ENCODE data around the gene SARDH. TPM values are rescaled to one million over a fixed set of nuclear protein-coding genes. Genes with fewer than 3 reads are reported as not detected.

Gene SARDH
- total and polyA plus RNA-seq, 2 donors (not counting 3 experiments of a cell fraction or from before 2014, with no cell fraction given) = 0.19 to 0.44 TPM

DNA sequence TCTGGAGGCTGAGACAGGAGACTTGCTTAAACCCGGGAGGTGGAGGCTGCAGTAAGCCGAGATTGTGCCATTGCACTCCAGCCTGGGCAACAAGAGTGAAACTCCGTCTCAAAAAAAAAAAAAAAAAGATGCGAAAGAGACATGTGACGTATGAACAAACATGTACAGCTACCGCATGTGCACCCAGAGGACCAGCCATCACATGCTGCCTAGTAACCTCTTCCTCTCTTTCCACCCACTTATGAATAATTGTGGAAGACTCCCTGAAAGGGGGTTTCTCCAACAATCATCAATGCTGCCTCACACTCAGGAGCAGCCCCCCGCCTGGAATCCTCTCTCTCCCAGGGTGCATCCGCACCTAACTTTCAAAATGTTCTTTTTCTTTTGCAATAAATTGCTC lies 2.2 kb downstream of the SARDH start:
- ChIA-PET POLR2A (no interaction called here), CTCF (no interaction called here)
- Histone ChIP-seq H3K4me1 (ENCODE audit: control insufficient read depth, extremely low read depth, insufficient read depth, low read length) (peaks cover 2% of the 10 kb centered on the region), H3K4me3 (replicated peaks in 1 of 3; ENCODE audit: insufficient read depth in 1 of 3, low read depth in 1 of 3, low read length in 3 of 3) (no peak overlapping the region), H3K27ac (ENCODE audit: insufficient read depth, low read depth, low read length) (no peak overlapping the region), H2AFZ (ENCODE audit: low read depth, low read length) (no peak overlapping the region), H3K4me2 (ENCODE audit: insufficient read depth, low read length) (no peak overlapping the region), H3K27me3 (ENCODE audit: control insufficient read depth in 2 of 2, insufficient read depth in 2 of 2, low read length in 2 of 2) (no peaks in the 10 kb centered on the region), H3K36me3 (ENCODE audit: control insufficient read depth in 2 of 2, extremely low read depth in 1 of 2, insufficient read depth in 2 of 2, low read length in 2 of 2) (no peaks in the 10 kb centered on the region), H3K79me2 (ENCODE audit: control insufficient read depth, insufficient read depth, low read length) (no peaks in the 10 kb centered on the region), H4K20me1 (replicated peaks; ENCODE audit: control insufficient read depth, extremely low read depth, insufficient read depth, low read length) (no peaks in the 10 kb centered on the region), H3K9me1 (replicated peaks; ENCODE audit: control insufficient read depth, extremely low read depth, insufficient read depth, low read length) (no peaks in the 10 kb centered on the region), H3K9me3 (replicated peaks; ENCODE audit: control insufficient read depth, insufficient read depth, low read length) (no peaks in the 10 kb centered on the region), H3K9ac (replicated peaks; ENCODE audit: extremely low read depth, insufficient read depth, low read length) (no peak overlapping the region)
- intact Hi-C loops (cut with micrococcal nuclease) (no loop called here), dilution Hi-C loops (cut with MboI; ENCODE audit: extremely low pct_ligation_motif_present, low sequenced_read_pairs) (no loop called here)
- no peak for FAIRE-seq
- TF ChIP-seq POLR2A (IDR thresholded peaks at IDR 0.05; ENCODE audit: low read depth, low read length) (no peak), JUN (IDR thresholded peaks at IDR 0.05; ENCODE audit: borderline replicate concordance, insufficient read depth, insufficient read length, low read depth) (no peak)
- TF ChIP-seq, protein P1, sequence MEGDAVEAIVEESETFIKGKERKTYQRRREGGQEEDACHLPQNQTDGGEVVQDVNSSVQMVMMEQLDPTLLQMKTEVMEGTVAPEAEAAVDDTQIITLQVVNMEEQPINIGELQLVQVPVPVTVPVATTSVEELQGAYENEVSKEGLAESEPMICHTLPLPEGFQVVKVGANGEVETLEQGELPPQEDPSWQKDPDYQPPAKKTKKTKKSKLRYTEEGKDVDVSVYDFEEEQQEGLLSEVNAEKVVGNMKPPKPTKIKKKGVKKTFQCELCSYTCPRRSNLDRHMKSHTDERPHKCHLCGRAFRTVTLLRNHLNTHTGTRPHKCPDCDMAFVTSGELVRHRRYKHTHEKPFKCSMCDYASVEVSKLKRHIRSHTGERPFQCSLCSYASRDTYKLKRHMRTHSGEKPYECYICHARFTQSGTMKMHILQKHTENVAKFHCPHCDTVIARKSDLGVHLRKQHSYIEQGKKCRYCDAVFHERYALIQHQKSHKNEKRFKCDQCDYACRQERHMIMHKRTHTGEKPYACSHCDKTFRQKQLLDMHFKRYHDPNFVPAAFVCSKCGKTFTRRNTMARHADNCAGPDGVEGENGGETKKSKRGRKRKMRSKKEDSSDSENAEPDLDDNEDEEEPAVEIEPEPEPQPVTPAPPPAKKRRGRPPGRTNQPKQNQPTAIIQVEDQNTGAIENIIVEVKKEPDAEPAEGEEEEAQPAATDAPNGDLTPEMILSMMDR (IDR thresholded peaks at IDR 0.05; ENCODE audit: extremely low read depth in 1 of 2, insufficient read depth in 1 of 2, low read depth in 1 of 2, low read length in 2 of 2) = no peak
- DNase-seq (ENCODE audit: low read depth, low spot score) = no peak
- BruUV-seq (replicated peaks) = no TSS peak

DNA sequence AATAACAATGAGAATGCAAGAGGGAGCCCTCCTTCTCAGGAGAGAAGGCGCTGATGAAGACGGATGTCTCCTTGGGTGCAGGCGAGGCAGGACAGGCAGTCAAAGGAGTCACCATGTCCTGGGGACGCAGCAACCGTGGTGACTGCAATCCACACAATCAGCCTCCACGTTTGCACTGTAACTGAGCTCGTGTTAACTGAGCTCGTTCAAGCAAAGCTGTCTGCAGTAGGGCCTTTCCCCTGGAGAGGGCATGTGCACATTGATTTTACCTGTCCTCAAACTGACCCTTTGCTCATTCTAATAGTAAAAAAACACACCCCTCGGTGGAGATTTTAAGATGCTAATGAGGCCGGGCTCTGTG lies 2.8 kb downstream of the SARDH start:
- H3K36me3 ChIP-seq (ENCODE audit: control insufficient read depth in 2 of 2, extremely low read depth in 1 of 2, insufficient read depth in 2 of 2, low read length in 2 of 2) = no peaks in the 10 kb centered on the region
- H4K20me1 ChIP-seq (replicated peaks; ENCODE audit: control insufficient read depth, extremely low read depth, insufficient read depth, low read length) = no peaks in the 10 kb centered on the region
- H3K27ac ChIP-seq (ENCODE audit: insufficient read depth, low read depth, low read length) = no peak overlapping the region
- no peak overlapping the region for H2AFZ ChIP-seq (ENCODE audit: low read depth, low read length)
- no peaks in the 10 kb centered on the region for H3K9me1 ChIP-seq (replicated peaks; ENCODE audit: control insufficient read depth, extremely low read depth, insufficient read depth, low read length)
- ChIA-PET POLR2A (interaction anchor here (0.6 kb wide), 1 partner anchor 325 kb away, joined by 3 read pairs; no protein-coding TSS in a partner anchor), CTCF (no interaction called here)
- no peaks in the 10 kb centered on the region for H3K27me3 ChIP-seq (ENCODE audit: control insufficient read depth in 2 of 2, insufficient read depth in 2 of 2, low read length in 2 of 2)
- FAIRE-seq (no peak), DNase-seq (ENCODE audit: low read depth, low spot score) (no peak)
- no peaks in the 10 kb centered on the region for H3K9me3 ChIP-seq (replicated peaks; ENCODE audit: control insufficient read depth, insufficient read depth, low read length)
- no peaks in the 10 kb centered on the region for H3K79me2 ChIP-seq (ENCODE audit: control insufficient read depth, insufficient read depth, low read length)
- intact Hi-C loops (cut with micrococcal nuclease) (no loop called here), dilution Hi-C loops (cut with MboI; ENCODE audit: extremely low pct_ligation_motif_present, low sequenced_read_pairs) (no loop called here)
- H3K4me2 ChIP-seq (ENCODE audit: insufficient read depth, low read length) = no peak overlapping the region
- no TSS peak for BruUV-seq (replicated peaks)
- peaks cover 2% of the 10 kb centered on the region for H3K4me1 ChIP-seq (ENCODE audit: control insufficient read depth, extremely low read depth, insufficient read depth, low read length)
- H3K9ac ChIP-seq (replicated peaks; ENCODE audit: extremely low read depth, insufficient read depth, low read length) = no peak overlapping the region
- TF ChIP-seq MYC (IDR thresholded peaks at IDR 0.05; ENCODE audit: low read depth, low read length) = no peak
- TF ChIP-seq GATA2 (IDR thresholded peaks at IDR 0.05; ENCODE audit: insufficient read depth, insufficient read length, low read depth, low read length) = no peak
- TF ChIP-seq POLR2A (IDR thresholded peaks at IDR 0.05; ENCODE audit: low read depth, low read length) = no peak
- TF ChIP-seq FOS (IDR thresholded peaks at IDR 0.05; ENCODE audit: borderline replicate concordance, insufficient read depth, low read length) = no peak
- TF ChIP-seq, protein P2, sequence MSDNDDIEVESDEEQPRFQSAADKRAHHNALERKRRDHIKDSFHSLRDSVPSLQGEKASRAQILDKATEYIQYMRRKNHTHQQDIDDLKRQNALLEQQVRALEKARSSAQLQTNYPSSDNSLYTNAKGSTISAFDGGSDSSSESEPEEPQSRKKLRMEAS (IDR thresholded peaks at IDR 0.05; ENCODE audit: insufficient read depth, insufficient read length) = no peak
- TF ChIP-seq, protein P1 (IDR thresholded peaks at IDR 0.05; ENCODE audit: extremely low read depth in 1 of 2, insufficient read depth in 1 of 2, low read depth in 1 of 2, low read length in 2 of 2) = no peak
- no peak for TF ChIP-seq POLR2AphosphoS5 (IDR thresholded peaks at IDR 0.05; ENCODE audit: insufficient read depth, low read depth, low read length)
- TF ChIP-seq EZH2 (IDR thresholded peaks at IDR 0.05; ENCODE audit: borderline replicate concordance, low read depth, low read length, severe bottlenecking) = no peak
- no peak for TF ChIP-seq JUN (IDR thresholded peaks at IDR 0.05; ENCODE audit: borderline replicate concordance, insufficient read depth, insufficient read length, low read depth)
- H3K4me3 ChIP-seq (replicated peaks in 1 of 3; ENCODE audit: insufficient read depth in 1 of 3, low read depth in 1 of 3, low read length in 3 of 3) = no peak overlapping the region
